Endothelial cell of umbilical vein (primary cell): ENCODE results near the gene XKRX. TPM values are rescaled to one million over a fixed set of nuclear protein-coding genes. Genes with fewer than 3 reads are reported as not detected.

ENCODE experiments used
- BruUV-seq: library from RNA; stranded (reverse); fragments of 400-500 nt; replicated peaks from 2 replicates; lab custom pipeline; 2021; lab: Mats Ljungman, UMichigan
- CTCF ChIA-PET: fragments of 300-600, 350-600 bp; sonication (Branson Sonifier 250); formaldehyde crosslinking; loops from one replicate; lab custom pipeline; 2021; ENCODE audit warnings: antibody characterized with exemption, inconsistent platforms; lab: Charles Lee
- POLR2A ChIA-PET: fragments of 300-600, 350-600 bp; sonication (Branson Sonifier 250); formaldehyde crosslinking; loops from one replicate; lab custom pipeline; 2021; ENCODE audit warnings: antibody characterized with exemption, inconsistent platforms; lab: Charles Lee
- DNase-seq: peaks from one replicate; pipeline ENCODE4 v3.0.0-alpha.2; 2011; ENCODE audit warnings: low read depth, low spot score
- FAIRE-seq: peaks from 2 replicates; lab custom pipeline; 2011; peaks lifted over from hg19 to GRCh38; lab: Jason Lieb, UNC
- H2AFZ ChIP-seq: 2 replicates; pipeline ENCODE4 v1.6.0; 2012; ENCODE audit warnings: low read depth, low read length, control low read depth, inconsistent platforms
- H3K27ac ChIP-seq: 2 replicates; pipeline ENCODE4 v1.5.1; 2011; ENCODE audit warnings: low read depth, mild to moderate bottlenecking, control low read depth, low read length, moderate library complexity; ENCODE audit not compliant: insufficient read depth
- H3K27me3 ChIP-seq, 2 experiments: 2 replicates each; pipeline versions ENCODE4 v1.6.0 to v1.6.1; 2011; ENCODE audit warnings: low read length in 2 of 2, mixed read lengths in 1 of 2; ENCODE audit not compliant: control insufficient read depth in 2 of 2, insufficient read depth in 2 of 2
- H3K36me3 ChIP-seq, 2 experiments: 2 replicates in 1 of 2; 3 replicates in 1 of 2; pipeline ENCODE4 v1.5.1; 2011; ENCODE audit warnings: low read length in 2 of 2, mild to moderate bottlenecking in 1 of 2, moderate library complexity in 1 of 2; ENCODE audit not compliant: control insufficient read depth in 2 of 2, insufficient read depth in 2 of 2; ENCODE audit errors: extremely low read depth in 1 of 2
- H3K4me1 ChIP-seq: 3 replicates; pipeline ENCODE4 v1.5.1; 2011; ENCODE audit warnings: mild to moderate bottlenecking, low read length; ENCODE audit not compliant: control insufficient read depth, insufficient read depth; ENCODE audit errors: extremely low read depth
- H3K4me2 ChIP-seq: 2 replicates; pipeline ENCODE4 v1.6.1; 2011; ENCODE audit warnings: low read length, control low read depth, mixed read lengths; ENCODE audit not compliant: insufficient read depth
- H3K4me3 ChIP-seq, 3 experiments: fragments of 200-600 bp in 1 of 3; sonication (generic), shearing (Covaris generic) in 1 of 3; replicated peaks in 1 of 3; 2 replicates each; pipeline ENCODE4 v1.5.1; 2011 to 2016; ENCODE audit warnings: control low read depth in 3 of 3, low read length in 3 of 3, mild to moderate bottlenecking in 2 of 3, inconsistent platforms in 1 of 3, low read depth in 1 of 3, moderate library complexity in 1 of 3; ENCODE audit not compliant: insufficient read depth in 1 of 3
- H3K79me2 ChIP-seq: 2 replicates; pipeline ENCODE4 v1.6.0; 2012; ENCODE audit warnings: low read length, inconsistent platforms; ENCODE audit not compliant: control insufficient read depth, insufficient read depth
- H3K9ac ChIP-seq: replicated peaks from 2 replicates; pipeline ENCODE3; 2011; ENCODE audit warnings: low read length, control low read depth; ENCODE audit not compliant: insufficient read depth; ENCODE audit errors: extremely low read depth
- H3K9me1 ChIP-seq: replicated peaks from 3 replicates; pipeline ENCODE4 v1.6.0; 2011; ENCODE audit warnings: mild to moderate bottlenecking, low read length; ENCODE audit not compliant: control insufficient read depth, insufficient read depth; ENCODE audit errors: extremely low read depth
- H3K9me3 ChIP-seq: replicated peaks from 2 replicates; pipeline ENCODE4 v1.5.1; 2012; ENCODE audit warnings: low read length, inconsistent platforms; ENCODE audit not compliant: control insufficient read depth, insufficient read depth
- H4K20me1 ChIP-seq: replicated peaks from 2 replicates; pipeline ENCODE3; 2011; ENCODE audit warnings: mild to moderate bottlenecking, low read length; ENCODE audit not compliant: control insufficient read depth, insufficient read depth; ENCODE audit errors: extremely low read depth
- CTCF ChIP-seq, 2 donors: IDR thresholded peaks; 1 replicate in 1 of 2; 2 replicates in 1 of 2; pipeline ENCODE4 v1.5.1; 2011; ENCODE audit warnings: low read length in 2 of 2, mild to moderate bottlenecking in 2 of 2, moderate library complexity in 2 of 2, control low read depth in 1 of 2, inconsistent platforms in 1 of 2, low read depth in 1 of 2; ENCODE audit not compliant: insufficient read depth in 1 of 2; ENCODE audit errors: extremely low read depth in 1 of 2
- EZH2 ChIP-seq: IDR thresholded peaks from 2 replicates; pipeline ENCODE4 v1.6.1; 2012; ENCODE audit warnings: borderline replicate concordance, low read depth, mild to moderate bottlenecking, moderate library complexity, low read length, inconsistent platforms; ENCODE audit not compliant: severe bottlenecking
- FOS ChIP-seq: IDR thresholded peaks from 2 replicates; pipeline ENCODE4 v1.6.1; 2011; ENCODE audit warnings: mild to moderate bottlenecking, low read length, moderate library complexity, borderline replicate concordance; ENCODE audit not compliant: insufficient read depth
- GATA2 ChIP-seq: IDR thresholded peaks from 2 replicates; pipeline ENCODE4 v1.7.0; 2011; ENCODE audit warnings: low read depth, mild to moderate bottlenecking, moderate library complexity, mixed read lengths, low read length; ENCODE audit not compliant: insufficient read length, insufficient read depth
- JUN ChIP-seq: IDR thresholded peaks from 2 replicates; pipeline ENCODE4 v1.6.1; 2011; ENCODE audit warnings: borderline replicate concordance, low read depth; ENCODE audit not compliant: insufficient read length, insufficient read depth
- MAX ChIP-seq: IDR thresholded peaks from 2 replicates; pipeline ENCODE4 v1.6.1; 2011; ENCODE audit not compliant: insufficient read depth, insufficient read length
- MYC ChIP-seq: IDR thresholded peaks from one replicate; pipeline ENCODE4 v1.6.1; 2011; ENCODE audit warnings: mild to moderate bottlenecking, low read depth, low read length
- POLR2A ChIP-seq: IDR thresholded peaks from 2 replicates; pipeline ENCODE4 v1.6.1; 2012; ENCODE audit warnings: low read depth, mild to moderate bottlenecking, control low read depth, low read length
- POLR2AphosphoS5 ChIP-seq: IDR thresholded peaks from 2 replicates; pipeline ENCODE4 v1.6.1; 2012; ENCODE audit warnings: low read depth, mild to moderate bottlenecking, control low read depth, low read length, moderate library complexity; ENCODE audit not compliant: insufficient read depth
- dilution Hi-C: fragments of 300-500 bp; cut with MboI; formaldehyde crosslinking; loops from one replicate; pipeline ENCODE4 v1.15.0; 2019; ENCODE audit warnings: low sequenced_read_pairs; ENCODE audit not compliant: extremely low pct_ligation_motif_present
- intact Hi-C: fragments of 100-400 bp; cut with micrococcal nuclease; formaldehyde crosslinking; loops from one replicate; pipeline ENCODE4 v1.10.0; 2022
- polyA plus RNA-seq, 4 experiments: library from polyadenylated mRNA; depleted of rRNA in 3 of 4; stranded (reverse) in 3 of 4; unstranded in 1 of 4; fragments of >200 nt; gene quantifications; 2 replicates each; pipeline versions ENCODE4 v1.2.1 to v1.2.3, GENCODE V29; 2011 to 2012; ENCODE audit warnings: missing spikeins in 1 of 4
- total RNA-seq: library from RNA; stranded (reverse); gene quantifications from 2 replicates; pipeline ENCODE4 v1.2.3, GENCODE V29; 2021

XKRX gene
- total and polyA plus RNA-seq, 2 donors (not counting 3 experiments of a cell fraction or from before 2014, with no cell fraction given), result 0.33 to 0.88 TPM

- H3K4me3 ChIP-seq, result no peak overlapping the region
- no peaks in the 10 kb centered on the region for H3K9me3 ChIP-seq
- H3K9ac ChIP-seq, result no peak overlapping the region
- dilution Hi-C loops (no loop called here), intact Hi-C loops (no loop called here)
- H4K20me1 ChIP-seq, result no peaks in the 10 kb centered on the region
- H3K36me3 ChIP-seq, result no peaks in the 10 kb centered on the region
- BruUV-seq, result no TSS peak
- CTCF ChIA-PET, result interaction anchor here (1.2 kb wide), 1 partner anchor 17 kb away, joined by 3 read pairs; no protein-coding TSS in a partner anchor
- POLR2A ChIA-PET, result no interaction called here
- no peaks in the 10 kb centered on the region for H3K9me1 ChIP-seq
- H3K79me2 ChIP-seq, result no peaks in the 10 kb centered on the region
- TF ChIP-seq MYC (no peak), EZH2 (no peak), FOS (no peak), CTCF (IDR thresholded peaks at IDR 0.05; ENCODE audit: extremely low read depth in 1 of 2, insufficient read depth in 1 of 2, low read depth in 1 of 2, low read length in 2 of 2) (no peak), POLR2A (no peak), GATA2 (no peak), JUN (no peak), MAX (no peak), POLR2AphosphoS5 (no peak)
- DNase-seq (no peak), FAIRE-seq (peak; percentile 12)
- H2AFZ ChIP-seq, result no peak overlapping the region
- no peaks in the 10 kb centered on the region for H3K27me3 ChIP-seq
- no peaks in the 10 kb centered on the region for H3K4me1 ChIP-seq
- H3K27ac ChIP-seq, result no peak overlapping the region
- no peak overlapping the region for H3K4me2 ChIP-seq
Observed at GRCh38 chrX:100939333-100939732, 10.6 kb upstream of the XKRX start.
